Measurements from ENCODE around the gene SEC61B. TPM values are rescaled to one million over a fixed set of nuclear protein-coding genes. Genes with fewer than 3 reads are reported as not detected.
"Not testable (repeated sequence)": the region's sequence is repeated elsewhere in the genome, so short reads cannot be mapped to it uniquely, and the experiment has no call there.

The SEC61B gene
- total RNA-seq, 2 donors from 2014 or later, result 153 to 187 TPM

GRCh38 chr9:99193466-99193821 lies 28.6 kb upstream of the SEC61B start:
- H3K27me3 ChIP-seq (ENCODE audit: control insufficient read depth, insufficient read depth, low read length, poor library complexity, severe bottlenecking), result peaks cover under 1% of the 10 kb centered on the region
- no peak overlapping the region for H3K27ac Mint-ChIP-seq
- H3K4me1 Mint-ChIP-seq, result peaks cover 9% of the 10 kb centered on the region
- DNase-seq, result no peak
- H3K36me3 ChIP-seq (ENCODE audit: control insufficient read depth, insufficient read depth, low read length), result no peaks in the 10 kb centered on the region
- 96 to 100% methylated on average over 1 to 2 of the region's 2 CpGs for whole genome bisulfite sequencing, 2 experiments (ENCODE audit: insufficient coverage in 1 of 2, insufficient read length in 1 of 2)
- no peak overlapping the region for H3K9ac ChIP-seq (ENCODE audit: extremely low read depth, low read length, poor library complexity, severe bottlenecking)
- H3K9me3 Mint-ChIP-seq, result no peaks in the 10 kb centered on the region
- no peak for TF ChIP-seq CTCF (conservative IDR thresholded peaks at IDR 0.05)
- H3K27me3 Mint-ChIP-seq (ENCODE audit: insufficient read depth), result peaks cover 6% of the 10 kb centered on the region
- no peaks in the 10 kb centered on the region for H3K9me3 ChIP-seq (ENCODE audit: control insufficient read depth, low read length)
- H3K27ac ChIP-seq (ENCODE audit: low read depth, low read length), result no peak overlapping the region
- H3K4me3 Mint-ChIP-seq, result no peak overlapping the region
- H3K4me3 ChIP-seq (ENCODE audit: low read length), result no peak overlapping the region
- no peaks in the 10 kb centered on the region for H3K4me1 ChIP-seq (ENCODE audit: control insufficient read depth, insufficient read depth, low read length)
- no peaks in the 10 kb centered on the region for H3K36me3 Mint-ChIP-seq (ENCODE audit: low read depth)

- H3K27me3 Mint-ChIP-seq (ENCODE audit: insufficient read depth), result not testable (repeated sequence)
- WGBS, 2 experiments (ENCODE audit: insufficient coverage in 1 of 2, insufficient read length in 1 of 2), result 89 to 98% methylated on average over 5 of the region's 5 CpGs
These were observed 25.6 kb upstream of the SEC61B start for GRCh38 chr9:99196484-99196883.

GRCh38 chr9:99197124-99197630 lies 24.9 kb upstream of the SEC61B start:
- DNase-seq, result no peak
- Histone ChIP-seq H3K9me3 (ENCODE audit: control insufficient read depth, low read length) (no peaks in the 10 kb centered on the region), H3K9ac (ENCODE audit: extremely low read depth, low read length, poor library complexity, severe bottlenecking) (no peak overlapping the region), H3K4me1 (ENCODE audit: control insufficient read depth, insufficient read depth, low read length) (no peaks in the 10 kb centered on the region), H3K36me3 (ENCODE audit: control insufficient read depth, insufficient read depth, low read length) (no peaks in the 10 kb centered on the region), H3K4me3 (ENCODE audit: low read length) (no peak overlapping the region), H3K27ac (ENCODE audit: low read depth, low read length) (no peak overlapping the region), H3K27me3 (ENCODE audit: control insufficient read depth, insufficient read depth, low read length, poor library complexity, severe bottlenecking) (no peaks in the 10 kb centered on the region)
- Mint-ChIP-seq H3K9me3 (no peaks in the 10 kb centered on the region), H3K27me3 (ENCODE audit: insufficient read depth) (no peaks in the 10 kb centered on the region), H3K36me3 (ENCODE audit: low read depth) (no peaks in the 10 kb centered on the region), H3K4me3 (no peak overlapping the region), H3K27ac (no peak overlapping the region), H3K4me1 (peaks cover 9% of the 10 kb centered on the region)
- 90 to 94% methylated on average over 3 of the region's 3 CpGs for WGBS, 2 experiments (ENCODE audit: insufficient coverage in 1 of 2, insufficient read length in 1 of 2)
- peak; percentile 32 for TF ChIP-seq CTCF (conservative IDR thresholded peaks at IDR 0.05)

More at GRCh38 chr9:99196484-99196883, 25.6 kb upstream of the SEC61B start:
- DNase-seq; H3K27ac Mint-ChIP-seq; H3K27me3 ChIP-seq (ENCODE audit: control insufficient read depth, insufficient read depth, low read length, poor library complexity, severe bottlenecking); H3K36me3 Mint-ChIP-seq (ENCODE audit: low read depth); H3K27ac ChIP-seq (ENCODE audit: low read depth, low read length); H3K4me1 ChIP-seq (ENCODE audit: control insufficient read depth, insufficient read depth, low read length); H3K36me3 ChIP-seq (ENCODE audit: control insufficient read depth, insufficient read depth, low read length); H3K9ac ChIP-seq (ENCODE audit: extremely low read depth, low read length, poor library complexity, severe bottlenecking); H3K4me3 Mint-ChIP-seq; H3K9me3 ChIP-seq (ENCODE audit: control insufficient read depth, low read length); H3K9me3 Mint-ChIP-seq; H3K4me1 Mint-ChIP-seq; H3K4me3 ChIP-seq (ENCODE audit: low read length): not testable (repeated sequence)

DNA sequence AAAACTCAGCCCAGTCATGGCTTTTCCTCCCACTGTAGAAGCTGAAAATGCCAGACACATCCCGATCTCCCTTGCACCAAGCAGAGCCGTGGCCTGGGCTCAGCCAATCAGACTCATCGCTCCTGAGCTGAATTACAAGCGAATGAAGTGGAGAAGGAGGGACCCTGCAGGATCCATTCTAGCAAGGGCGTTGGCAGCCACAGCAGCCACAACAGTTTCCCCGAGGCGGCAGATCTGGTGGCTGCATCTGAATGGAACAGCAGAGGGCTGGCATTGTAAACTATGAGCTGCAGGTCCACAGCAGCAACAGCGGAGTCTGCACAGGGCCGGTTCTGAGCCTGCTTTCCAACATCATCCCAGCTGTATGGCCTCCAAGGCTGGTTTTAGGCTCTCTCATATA lies 24.1 kb upstream of the SEC61B start:
- Histone ChIP-seq H3K36me3 (ENCODE audit: control insufficient read depth, insufficient read depth, low read length) (no peaks in the 10 kb centered on the region), H3K9ac (ENCODE audit: extremely low read depth, low read length, poor library complexity, severe bottlenecking) (no peak overlapping the region), H3K4me1 (ENCODE audit: control insufficient read depth, insufficient read depth, low read length) (no peaks in the 10 kb centered on the region), H3K27me3 (ENCODE audit: control insufficient read depth, insufficient read depth, low read length, poor library complexity, severe bottlenecking) (no peaks in the 10 kb centered on the region), H3K27ac (ENCODE audit: low read depth, low read length) (no peak overlapping the region), H3K9me3 (ENCODE audit: control insufficient read depth, low read length) (no peaks in the 10 kb centered on the region), H3K4me3 (ENCODE audit: low read length) (no peak overlapping the region)
- no peaks in the 10 kb centered on the region for H3K36me3 Mint-ChIP-seq (ENCODE audit: low read depth)
- no peaks in the 10 kb centered on the region for H3K27me3 Mint-ChIP-seq (ENCODE audit: insufficient read depth)
- WGBS, 2 experiments (ENCODE audit: insufficient coverage in 1 of 2, insufficient read length in 1 of 2), result 65 to 78% methylated on average over 4 to 9 of the region's 9 CpGs
- no peak overlapping the region for H3K4me3 Mint-ChIP-seq
- DNase-seq, result peak; percentile 63
- H3K4me1 Mint-ChIP-seq, result peaks cover 9% of the 10 kb centered on the region
- H3K27ac Mint-ChIP-seq, result no peak overlapping the region
- H3K9me3 Mint-ChIP-seq, result no peaks in the 10 kb centered on the region
- no peak for TF ChIP-seq CTCF (conservative IDR thresholded peaks at IDR 0.05)

All from endodermal cell (in vitro differentiated cells).